GM12873 (cell line): Measurements from ENCODE around the gene PRKCI.

Experiments used
- CTCF ChIP-seq: IDR thresholded peaks from 2 replicates; pipeline ENCODE4 v1.5.1; 2012; ENCODE audit warnings: low read depth, mild to moderate bottlenecking, moderate library complexity, low read length, control low read depth; ENCODE audit not compliant: insufficient read depth; ENCODE audit errors: missing control alignments

Gene PRKCI

DNA sequence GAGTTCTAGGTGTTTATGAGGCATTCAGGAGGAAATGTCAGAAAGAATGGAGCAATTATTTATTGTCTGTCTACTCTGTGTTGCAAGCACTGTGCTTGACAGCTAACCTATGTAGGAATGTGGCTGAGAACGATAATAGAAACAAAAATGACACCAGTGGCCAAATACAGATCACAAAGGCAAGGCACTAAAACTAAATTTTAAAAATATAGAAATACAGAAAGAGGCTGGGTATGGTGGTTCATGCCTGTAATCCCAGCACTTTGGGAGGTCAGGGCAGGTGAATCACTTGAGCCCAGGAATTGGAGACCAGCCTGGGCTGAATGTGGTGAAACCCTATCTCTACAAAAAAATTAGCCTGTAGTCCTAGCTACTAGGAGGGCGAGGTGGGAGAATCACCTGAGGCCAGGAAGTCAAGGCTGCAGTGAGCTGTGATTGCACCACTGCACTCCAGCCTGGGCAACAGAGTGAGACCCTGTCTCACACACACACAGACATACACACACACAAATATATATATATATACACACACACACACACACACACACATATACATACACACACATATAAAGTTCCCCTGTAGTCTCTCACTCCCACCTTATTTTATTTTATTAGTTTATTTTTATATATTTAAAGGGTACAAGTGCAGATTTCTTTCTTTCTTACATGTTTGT, 6.0 kb downstream of the PRKCI start:
- TF ChIP-seq CTCF: no peak

DNA sequence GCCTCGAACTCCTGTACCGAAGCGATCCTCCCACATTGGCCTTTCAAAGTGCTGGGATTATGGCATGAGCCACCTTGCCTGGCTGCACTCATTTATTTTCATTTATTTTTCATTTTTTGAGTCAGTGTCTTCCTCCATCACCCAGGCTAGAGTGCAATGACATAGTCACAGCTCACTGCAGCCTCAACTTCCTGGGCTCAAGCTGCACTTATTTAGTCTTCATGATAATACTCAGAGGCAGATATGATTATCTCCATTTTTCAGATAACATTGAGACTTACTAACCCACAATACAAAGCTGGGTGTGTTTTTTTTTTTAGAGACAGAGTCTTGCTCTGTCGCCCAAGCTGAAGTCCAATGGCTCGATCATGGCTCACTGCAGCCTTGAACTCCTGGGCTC, 10.0 kb downstream of the PRKCI start:
- TF ChIP-seq CTCF: no peak

DNA sequence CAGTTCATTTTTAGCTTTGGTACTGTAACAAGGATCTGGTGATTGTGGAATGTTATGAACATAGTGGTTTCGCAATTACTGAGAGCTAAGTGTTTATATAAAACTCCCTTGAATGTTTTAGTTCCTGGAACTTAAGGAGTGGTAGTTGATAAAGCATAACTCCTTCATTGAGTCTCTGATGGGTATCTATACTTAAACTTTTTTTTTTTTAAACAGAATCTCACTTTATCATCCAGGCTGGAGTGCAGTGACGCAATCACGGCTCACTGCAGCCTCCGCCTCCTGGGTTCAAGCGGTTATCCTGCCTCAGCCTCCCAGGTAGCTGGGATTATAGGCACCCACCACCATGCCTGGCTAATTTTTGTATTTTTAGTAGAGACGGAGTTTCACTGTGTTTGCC, 11.3 kb downstream of the PRKCI start:
- TF ChIP-seq CTCF: no peak

GRCh38 chr3:170240142-170240541, 17.9 kb downstream of the PRKCI start:
- no peak for TF ChIP-seq CTCF

GRCh38 chr3:170240671-170241070, 18.4 kb downstream of the PRKCI start:
- TF ChIP-seq CTCF: no peak

GRCh38 chr3:170244576-170244975, 22.4 kb downstream of the PRKCI start:
- TF ChIP-seq CTCF: no peak

GRCh38 chr3:170247875-170248274, 25.7 kb downstream of the PRKCI start:
- TF ChIP-seq CTCF: no peak
